OCI-LY3 (cell line): ENCODE results near the gene ATXN2.

Source experiments
- EZH2phosphoT487 ChIP-seq: fragments of 200-600 bp; shearing (Covaris generic); IDR thresholded peaks from 2 replicates; pipeline ENCODE4 v1.6.1; 2018; ENCODE audit warnings: antibody characterized with exemption, mixed run types, low read depth
- TF ChIP-seq, protein P1 (sequence below): fragments of 200-600, 300-600 bp; sonication (generic); IDR thresholded peaks from 2 replicates; pipeline ENCODE4 v1.5.1; 2014; ENCODE audit warnings: antibody characterized with exemption, low read length, low read depth

DNA sequence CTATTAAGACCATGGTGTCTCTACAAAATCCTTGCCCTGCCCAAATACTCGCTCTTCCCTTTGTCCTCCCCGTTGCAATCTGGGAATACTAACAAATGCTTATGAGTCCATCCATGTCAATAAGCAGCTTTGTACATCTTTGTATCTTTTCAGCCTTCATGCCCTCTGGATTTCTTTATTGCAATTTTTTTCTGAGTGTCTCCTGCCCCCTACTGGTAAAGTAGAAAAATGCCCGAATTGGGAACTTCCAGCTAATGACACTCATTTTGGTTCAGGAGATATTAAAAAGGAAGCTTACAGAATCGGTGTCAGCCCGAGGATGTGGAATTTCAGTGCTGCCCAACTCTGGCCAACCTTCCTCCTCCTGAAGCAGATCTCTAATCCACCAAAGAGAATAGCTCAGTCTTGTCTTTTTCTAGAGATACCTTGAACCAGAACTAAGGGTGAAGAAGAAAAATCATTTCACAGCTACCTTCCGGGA lies 147.4 kb downstream of the ATXN2 start:
- TF ChIP-seq, protein P1, sequence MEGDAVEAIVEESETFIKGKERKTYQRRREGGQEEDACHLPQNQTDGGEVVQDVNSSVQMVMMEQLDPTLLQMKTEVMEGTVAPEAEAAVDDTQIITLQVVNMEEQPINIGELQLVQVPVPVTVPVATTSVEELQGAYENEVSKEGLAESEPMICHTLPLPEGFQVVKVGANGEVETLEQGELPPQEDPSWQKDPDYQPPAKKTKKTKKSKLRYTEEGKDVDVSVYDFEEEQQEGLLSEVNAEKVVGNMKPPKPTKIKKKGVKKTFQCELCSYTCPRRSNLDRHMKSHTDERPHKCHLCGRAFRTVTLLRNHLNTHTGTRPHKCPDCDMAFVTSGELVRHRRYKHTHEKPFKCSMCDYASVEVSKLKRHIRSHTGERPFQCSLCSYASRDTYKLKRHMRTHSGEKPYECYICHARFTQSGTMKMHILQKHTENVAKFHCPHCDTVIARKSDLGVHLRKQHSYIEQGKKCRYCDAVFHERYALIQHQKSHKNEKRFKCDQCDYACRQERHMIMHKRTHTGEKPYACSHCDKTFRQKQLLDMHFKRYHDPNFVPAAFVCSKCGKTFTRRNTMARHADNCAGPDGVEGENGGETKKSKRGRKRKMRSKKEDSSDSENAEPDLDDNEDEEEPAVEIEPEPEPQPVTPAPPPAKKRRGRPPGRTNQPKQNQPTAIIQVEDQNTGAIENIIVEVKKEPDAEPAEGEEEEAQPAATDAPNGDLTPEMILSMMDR = peak; percentile 94
- TF ChIP-seq EZH2phosphoT487 = no peak
